ENCODE measurements around the gene TMEM115. TPM values are rescaled to one million over a fixed set of nuclear protein-coding genes. Genes with fewer than 3 reads are reported as not detected.
A peak's percentile ranks its signal among the peaks of the same experiment; 100 is the strongest.

The TMEM115 gene
- 10 to 100 TPM; 24.8 to 49.1 (median 31.0) TPM for polyA plus RNA-seq
- long read RNA-seq, donor 1, result 0 reads
- long read RNA-seq, donor 2, transcript TMEM115-201 (2 exons, 2,197 nt), result major isoform, 15 of 15 reads
- long read RNA-seq, donor 2, partial matches to known transcripts, result 0 of 15 reads
- long read RNA-seq, donor 2, other reads (novel, unspliced or antisense), result 0 of 15 reads
- long read RNA-seq, donor 3, transcript TMEM115-201 (2 exons, 2,197 nt), result major isoform, 30 of 48 reads
- long read RNA-seq, donor 3, partial matches to known transcripts, result 18 of 48 reads
- long read RNA-seq, donor 3, other reads (novel, unspliced or antisense), result 0 of 48 reads
- long read RNA-seq, donor 4, result 0 reads
- long read RNA-seq, donor 5, transcript TMEM115-201 (2 exons, 2,197 nt), result major isoform, 9 of 9 reads
- long read RNA-seq, donor 5, partial matches to known transcripts, result 0 of 9 reads
- long read RNA-seq, donor 5, other reads (novel, unspliced or antisense), result 0 of 9 reads
- long read RNA-seq, donor 6, transcript TMEM115-201 (2 exons, 2,197 nt), result major isoform, 18 of 18 reads
- long read RNA-seq, donor 6, partial matches to known transcripts, result 0 of 18 reads
- long read RNA-seq, donor 6, other reads (novel, unspliced or antisense), result 0 of 18 reads
- long read RNA-seq, donor 7, result 0 reads
- long read RNA-seq, donor 8, partial matches to known transcripts, result 0 of 4 reads
- long read RNA-seq, donor 8, other reads (novel, unspliced or antisense), result 0 of 4 reads
- long read RNA-seq, donor 9, transcript TMEM115-201 (2 exons, 2,197 nt), result major isoform, 8 of 8 reads
- long read RNA-seq, donor 9, partial matches to known transcripts, result 0 of 8 reads
- long read RNA-seq, donor 9, other reads (novel, unspliced or antisense), result 0 of 8 reads
- long read RNA-seq, donor 10, transcript TMEM115-201 (2 exons, 2,197 nt), result major isoform, 24 of 43 reads
- long read RNA-seq, donor 10, partial matches to known transcripts, result 19 of 43 reads
- long read RNA-seq, donor 10, other reads (novel, unspliced or antisense), result 0 of 43 reads

GRCh38 chr3:50358911-50359759, at the start of gene TMEM115:
Gene TMEM115, minus strand, starts transcription at chr3:50359521. Its CDS starts 458 bp downstream, at chr3:50359063.
- Histone ChIP-seq H3K27ac (ENCODE audit: low read depth in 1 of 3, low read length in 2 of 3) (peak within 1 kb of the TSS; percentile 60 to 95 (median 84)), H3K4me3 (ENCODE audit: low read depth in 1 of 3, low read length in 3 of 3) (peak within 1 kb of the TSS; percentile 62 to 83 (median 67)), H3K4me1 (ENCODE audit: control insufficient read depth in 3 of 3, insufficient read depth in 2 of 3, low read depth in 1 of 3, low read length in 2 of 3) (peaks cover 11 to 35% (median 18%) of the 10 kb centered on the region in 3 donors), H3K36me3 (ENCODE audit: control insufficient read depth in 3 of 3, insufficient read depth in 2 of 3, low read depth in 1 of 3, low read length in 3 of 3) (peaks cover 9 to 44% (median 9%) of the 10 kb centered on the region in 3 donors), H3K9me3 (ENCODE audit: control insufficient read depth in 2 of 2, insufficient read depth in 1 of 2, low read depth in 1 of 2, low read length in 1 of 2) (no peaks in the 10 kb centered on the region), H3K27me3 (ENCODE audit: control insufficient read depth in 3 of 3, insufficient read depth in 3 of 3, low read length in 3 of 3) (no peaks in the 10 kb centered on the region)
- peak; percentile 98 to 99 for DNase-seq
- no peak for FAIRE-seq
- WGBS, 3 donors, result 1% methylated on average over 63 to 64 of the region's 64 CpGs

- no peak overlapping the region for H3K27ac ChIP-seq (ENCODE audit: low read depth in 1 of 3, low read length in 2 of 3)
- H3K27me3 ChIP-seq (ENCODE audit: control insufficient read depth in 3 of 3, insufficient read depth in 3 of 3, low read length in 3 of 3), result peaks cover 0 to 3% (median 0%) of the 10 kb centered on the region in 3 donors
- H3K4me3 ChIP-seq (ENCODE audit: low read depth in 1 of 3, low read length in 3 of 3), result no peak overlapping the region
- FAIRE-seq (no peak), DNase-seq (no peak)
- no peaks in the 10 kb centered on the region for H3K9me3 ChIP-seq (ENCODE audit: control insufficient read depth in 2 of 2, insufficient read depth in 1 of 2, low read depth in 1 of 2, low read length in 1 of 2)
- H3K4me1 ChIP-seq (ENCODE audit: control insufficient read depth in 3 of 3, insufficient read depth in 2 of 3, low read depth in 1 of 3, low read length in 2 of 3), result no peaks in the 10 kb centered on the region
- 65 to 75% (median 69%) methylated on average over 14 to 15 of the region's 15 CpGs for WGBS, 3 donors
- H3K36me3 ChIP-seq (ENCODE audit: control insufficient read depth in 3 of 3, insufficient read depth in 2 of 3, low read depth in 1 of 3, low read length in 3 of 3), result no peaks in the 10 kb centered on the region
These were observed 49.2 kb upstream of the TMEM115 start for GRCh38 chr3:50408443-50408944.

DNA sequence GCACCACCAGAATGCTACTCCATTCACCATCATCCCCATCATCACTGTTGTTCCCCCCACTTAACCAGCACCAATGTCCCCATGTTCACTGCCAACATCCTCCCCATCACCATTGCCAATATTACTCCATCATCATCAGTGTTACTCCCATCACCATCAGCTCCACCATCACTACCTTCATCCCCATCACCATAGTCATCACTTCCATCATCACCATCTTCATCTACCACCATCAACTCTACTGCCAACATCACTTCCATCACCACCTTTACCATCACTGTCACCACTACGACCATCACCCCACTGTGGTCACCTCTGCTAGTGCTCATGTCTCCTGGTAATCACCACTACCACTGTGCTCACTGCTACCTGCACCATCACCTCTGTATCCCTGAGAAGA, 47.2 kb upstream of the TMEM115 start:
- Histone ChIP-seq H3K9me3 (ENCODE audit: control insufficient read depth in 2 of 2, insufficient read depth in 1 of 2, low read depth in 1 of 2, low read length in 1 of 2) (no peaks in the 10 kb centered on the region), H3K27me3 (ENCODE audit: control insufficient read depth in 3 of 3, insufficient read depth in 3 of 3, low read length in 3 of 3) (peaks cover 0 to 3% (median 0%) of the 10 kb centered on the region in 3 donors), H3K4me1 (ENCODE audit: control insufficient read depth in 3 of 3, insufficient read depth in 2 of 3, low read depth in 1 of 3, low read length in 2 of 3) (no peaks in the 10 kb centered on the region), H3K4me3 (ENCODE audit: low read depth in 1 of 3, low read length in 3 of 3) (no peak overlapping the region), H3K27ac (ENCODE audit: low read depth in 1 of 3, low read length in 2 of 3) (no peak overlapping the region), H3K36me3 (ENCODE audit: control insufficient read depth in 3 of 3, insufficient read depth in 2 of 3, low read depth in 1 of 3, low read length in 3 of 3) (no peaks in the 10 kb centered on the region)
- WGBS, 3 donors, result 36 to 54% (median 36%) methylated on average over 1 of the region's 1 CpG
- no peak for DNase-seq
- no peak for FAIRE-seq

- H3K36me3 ChIP-seq (ENCODE audit: control insufficient read depth in 3 of 3, insufficient read depth in 2 of 3, low read depth in 1 of 3, low read length in 3 of 3), result no peaks in the 10 kb centered on the region
- DNase-seq, result peak in 1 of 2 donors; percentile 44
- WGBS, 3 donors, result 18 to 21% (median 19%) methylated on average over 7 to 8 of the region's 8 CpGs
These were observed 45.9 kb upstream of the TMEM115 start for GRCh38 chr3:50405249-50405648.

DNA sequence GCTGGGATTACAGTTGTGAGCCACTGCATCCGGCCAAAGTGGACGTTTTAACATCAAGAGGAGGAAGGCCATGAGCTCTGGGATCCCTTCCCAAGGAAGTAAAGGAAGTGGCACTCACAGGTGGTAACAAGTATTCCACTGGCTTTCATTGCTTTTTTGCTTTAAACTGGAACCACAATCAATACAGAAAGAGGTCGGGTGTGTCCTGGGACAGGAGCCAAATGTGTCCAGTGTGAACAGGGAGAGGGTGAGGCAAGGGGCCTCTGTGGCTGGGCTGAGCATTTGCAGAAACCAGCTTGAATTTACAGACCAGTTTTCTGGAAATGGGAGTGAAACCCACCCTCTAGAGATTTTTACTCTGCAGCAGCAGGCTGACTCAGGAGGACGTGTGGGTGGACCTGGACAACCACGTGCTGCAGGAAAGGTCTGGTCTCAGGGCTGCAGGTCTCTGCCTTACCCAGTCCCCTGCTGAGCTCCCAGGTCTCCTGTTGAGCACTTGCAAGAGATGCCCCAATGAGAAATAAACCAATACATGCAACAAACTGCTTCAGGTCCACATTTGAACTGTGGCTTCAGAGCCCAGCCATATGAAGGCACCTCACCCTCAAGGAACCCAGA, 42.8 kb upstream of the TMEM115 start:
- H3K4me1 ChIP-seq (ENCODE audit: control insufficient read depth in 3 of 3, insufficient read depth in 2 of 3, low read depth in 1 of 3, low read length in 2 of 3), result no peaks in the 10 kb centered on the region
- no peaks in the 10 kb centered on the region for H3K9me3 ChIP-seq (ENCODE audit: control insufficient read depth in 2 of 2, insufficient read depth in 1 of 2, low read depth in 1 of 2, low read length in 1 of 2)
- no peak overlapping the region for H3K4me3 ChIP-seq (ENCODE audit: low read depth in 1 of 3, low read length in 3 of 3)
- FAIRE-seq, result no peak
- H3K36me3 ChIP-seq (ENCODE audit: control insufficient read depth in 3 of 3, insufficient read depth in 2 of 3, low read depth in 1 of 3, low read length in 3 of 3), result no peaks in the 10 kb centered on the region
- H3K27me3 ChIP-seq (ENCODE audit: control insufficient read depth in 3 of 3, insufficient read depth in 3 of 3, low read length in 3 of 3), result no peaks in the 10 kb centered on the region
- H3K27ac ChIP-seq (ENCODE audit: low read depth in 1 of 3, low read length in 2 of 3), result no peak overlapping the region
- 2 to 30% (median 10%) methylated on average over 5 of the region's 5 CpGs for WGBS, 3 donors
- no peak for DNase-seq

More at GRCh38 chr3:50405249-50405648, 45.9 kb upstream of the TMEM115 start:
- no peaks in the 10 kb centered on the region for H3K4me1 ChIP-seq (ENCODE audit: control insufficient read depth in 3 of 3, insufficient read depth in 2 of 3, low read depth in 1 of 3, low read length in 2 of 3)
- H3K27ac ChIP-seq (ENCODE audit: low read depth in 1 of 3, low read length in 2 of 3), result no peak overlapping the region
- no peak for FAIRE-seq
- no peaks in the 10 kb centered on the region for H3K27me3 ChIP-seq (ENCODE audit: control insufficient read depth in 3 of 3, insufficient read depth in 3 of 3, low read length in 3 of 3)
- H3K4me3 ChIP-seq (ENCODE audit: low read depth in 1 of 3, low read length in 3 of 3), result no peak overlapping the region
- no peaks in the 10 kb centered on the region for H3K9me3 ChIP-seq (ENCODE audit: control insufficient read depth in 2 of 2, insufficient read depth in 1 of 2, low read depth in 1 of 2, low read length in 1 of 2)

GRCh38 chr3:50396502-50396901, 37.2 kb upstream of the TMEM115 start:
- H3K27me3 ChIP-seq (ENCODE audit: control insufficient read depth in 3 of 3, insufficient read depth in 3 of 3, low read length in 3 of 3), result no peaks in the 10 kb centered on the region
- peaks cover 0 to 11% (median 3%) of the 10 kb centered on the region in 3 donors for H3K4me1 ChIP-seq (ENCODE audit: control insufficient read depth in 3 of 3, insufficient read depth in 2 of 3, low read depth in 1 of 3, low read length in 2 of 3)
- DNase-seq (peak in 1 of 2 donors; percentile 38), FAIRE-seq (no peak)
- H3K27ac ChIP-seq (ENCODE audit: low read depth in 1 of 3, low read length in 2 of 3), result no peak overlapping the region
- no peaks in the 10 kb centered on the region for H3K36me3 ChIP-seq (ENCODE audit: control insufficient read depth in 3 of 3, insufficient read depth in 2 of 3, low read depth in 1 of 3, low read length in 3 of 3)
- 50 to 83% (median 55%) methylated on average over 10 of the region's 10 CpGs for WGBS, 3 donors
- no peak overlapping the region for H3K4me3 ChIP-seq (ENCODE audit: low read depth in 1 of 3, low read length in 3 of 3)
- H3K9me3 ChIP-seq (ENCODE audit: control insufficient read depth in 2 of 2, insufficient read depth in 1 of 2, low read depth in 1 of 2, low read length in 1 of 2), result no peaks in the 10 kb centered on the region

GRCh38 chr3:50395070-50395860, 35.9 kb upstream of the TMEM115 start:
- Histone ChIP-seq H3K9me3 (ENCODE audit: control insufficient read depth in 2 of 2, insufficient read depth in 1 of 2, low read depth in 1 of 2, low read length in 1 of 2) (no peaks in the 10 kb centered on the region), H3K27ac (ENCODE audit: low read depth in 1 of 3, low read length in 2 of 3) (no peak overlapping the region), H3K36me3 (ENCODE audit: control insufficient read depth in 3 of 3, insufficient read depth in 2 of 3, low read depth in 1 of 3, low read length in 3 of 3) (peaks cover 0 to 2% (median 0%) of the 10 kb centered on the region in 3 donors), H3K27me3 (ENCODE audit: control insufficient read depth in 3 of 3, insufficient read depth in 3 of 3, low read length in 3 of 3) (no peaks in the 10 kb centered on the region), H3K4me1 (ENCODE audit: control insufficient read depth in 3 of 3, insufficient read depth in 2 of 3, low read depth in 1 of 3, low read length in 2 of 3) (peaks cover 5 to 18% (median 15%) of the 10 kb centered on the region in 3 donors), H3K4me3 (ENCODE audit: low read depth in 1 of 3, low read length in 3 of 3) (no peak overlapping the region)
- FAIRE-seq (no peak), DNase-seq (peak; percentile 24 to 79)
- 59 to 73% (median 61%) methylated on average over 10 of the region's 10 CpGs for WGBS, 3 donors
